ENCODE data around the gene ZNF667. TPM values are rescaled to one million over a fixed set of nuclear protein-coding genes. Genes with fewer than 3 reads are reported as not detected.
A peak's percentile ranks its signal among the peaks of the same experiment; 100 is the strongest.

The ZNF667 gene
- 2.3 to 4.1 TPM (median 3.0 TPM) in 3 replicates for polyA plus RNA-seq
- 4.2 TPM for polyA plus RNA-seq (2011; ENCODE audit: low read depth)
- polyA plus RNA-seq (2011; cell fraction: cytosol; rRNA removed), result 1.5 and 2.5 TPM in 2 replicates
- polyA plus RNA-seq (2011; cell fraction: nucleus; rRNA removed), result 8.1 and 8.6 TPM in 2 replicates
- 1.9 and 4.6 TPM in 2 replicates for polyA plus RNA-seq (2012; ENCODE audit: low replicate concordance)
- polyA minus RNA-seq, result 0.26 to 5.1 TPM (median 2.4 TPM) in 3 replicates
- polyA minus RNA-seq (2011; cell fraction: cytosol; rRNA and poly(A)+ RNA removed), result 1.3 TPM
- polyA minus RNA-seq (2011; cell fraction: nucleus; rRNA and poly(A)+ RNA removed), result 2.8 and 4.4 TPM in 2 replicates

- Histone ChIP-seq H3K4me3 (ENCODE audit: control insufficient read depth in 2 of 3, extremely low read depth in 1 of 3, insufficient read depth in 2 of 3, low read depth in 1 of 3, low read length in 3 of 3) (peak within 1 kb of the TSS; percentile 57 to 91 (median 82)), H2AFZ (ENCODE audit: control insufficient read depth, low read length) (peak within 1 kb of the TSS; percentile 100), H3K9me1 (ENCODE audit: control insufficient read depth, extremely low read depth, insufficient read depth, low read length) (no peaks in the 10 kb centered on the region), H3K9ac (ENCODE audit: control insufficient read depth, extremely low read depth, insufficient read depth, low read length) (peak within 1 kb of the TSS; percentile 80), H3K4me1 (ENCODE audit: control insufficient read depth, extremely low read depth, insufficient read depth, low read length) (no peaks in the 10 kb centered on the region), H3K27me3 (ENCODE audit: control insufficient read depth, extremely low read depth, insufficient read depth, low read length) (no peaks in the 10 kb centered on the region), H4K20me1 (ENCODE audit: control insufficient read depth, extremely low read depth, insufficient read depth, low read length) (no peaks in the 10 kb centered on the region), H3K9me3 (ENCODE audit: control insufficient read depth, low read depth, low read length) (peaks cover 2% of the 10 kb centered on the region), H3K4me2 (ENCODE audit: control insufficient read depth, extremely low read depth, insufficient read depth, low read depth, low read length) (peak within 1 kb of the TSS; percentile 70), H3K27ac (ENCODE audit: control insufficient read depth, insufficient read depth, low read length) (peak within 1 kb of the TSS; percentile 70), H3K36me3 (ENCODE audit: control insufficient read depth in 2 of 2, extremely low read depth in 1 of 2, insufficient read depth in 2 of 2, low read length in 2 of 2) (peaks cover 0 to 2% of the 10 kb centered on the region in 2 experiments), H3K79me2 (ENCODE audit: control insufficient read depth, insufficient read depth, low read length) (peaks cover 24% of the 10 kb centered on the region)
- dilution Hi-C loops (cut with MboI; ENCODE audit: extremely low pct_ligation_motif_present, low sequenced_read_pairs), result no loop called here
- FAIRE-seq, result no peak
- no peak for DNase-seq (ENCODE audit: low read depth, low spot score)
- TF ChIP-seq, protein P1, sequence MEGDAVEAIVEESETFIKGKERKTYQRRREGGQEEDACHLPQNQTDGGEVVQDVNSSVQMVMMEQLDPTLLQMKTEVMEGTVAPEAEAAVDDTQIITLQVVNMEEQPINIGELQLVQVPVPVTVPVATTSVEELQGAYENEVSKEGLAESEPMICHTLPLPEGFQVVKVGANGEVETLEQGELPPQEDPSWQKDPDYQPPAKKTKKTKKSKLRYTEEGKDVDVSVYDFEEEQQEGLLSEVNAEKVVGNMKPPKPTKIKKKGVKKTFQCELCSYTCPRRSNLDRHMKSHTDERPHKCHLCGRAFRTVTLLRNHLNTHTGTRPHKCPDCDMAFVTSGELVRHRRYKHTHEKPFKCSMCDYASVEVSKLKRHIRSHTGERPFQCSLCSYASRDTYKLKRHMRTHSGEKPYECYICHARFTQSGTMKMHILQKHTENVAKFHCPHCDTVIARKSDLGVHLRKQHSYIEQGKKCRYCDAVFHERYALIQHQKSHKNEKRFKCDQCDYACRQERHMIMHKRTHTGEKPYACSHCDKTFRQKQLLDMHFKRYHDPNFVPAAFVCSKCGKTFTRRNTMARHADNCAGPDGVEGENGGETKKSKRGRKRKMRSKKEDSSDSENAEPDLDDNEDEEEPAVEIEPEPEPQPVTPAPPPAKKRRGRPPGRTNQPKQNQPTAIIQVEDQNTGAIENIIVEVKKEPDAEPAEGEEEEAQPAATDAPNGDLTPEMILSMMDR (optimal IDR thresholded peaks at IDR 0.05 in 1 of 3, IDR thresholded peaks at IDR 0.05 in 1 of 3, conservative IDR thresholded peaks at IDR 0.05 in 1 of 3; ENCODE audit: extremely low read depth in 1 of 3, insufficient read depth in 2 of 3, low read length in 3 of 3), result no peak
- TF ChIP-seq EZH2 (IDR thresholded peaks at IDR 0.05; ENCODE audit: low read length), result no peak
Observed at GRCh38 chr19:56476651-56477428, at the start of gene ZNF667. Gene ZNF667, minus strand, starts transcription at chr19:56477345. Its CDS starts 14,975 bp downstream, at chr19:56462370.

- Histone ChIP-seq H3K9ac (ENCODE audit: control insufficient read depth, extremely low read depth, insufficient read depth, low read length) (no peak overlapping the region), H3K27me3 (ENCODE audit: control insufficient read depth, extremely low read depth, insufficient read depth, low read length) (no peaks in the 10 kb centered on the region), H3K4me1 (ENCODE audit: control insufficient read depth, extremely low read depth, insufficient read depth, low read length) (no peaks in the 10 kb centered on the region), H3K4me3 (ENCODE audit: control insufficient read depth in 2 of 3, extremely low read depth in 1 of 3, insufficient read depth in 2 of 3, low read depth in 1 of 3, low read length in 3 of 3) (no peak overlapping the region), H3K36me3 (ENCODE audit: control insufficient read depth in 2 of 2, extremely low read depth in 1 of 2, insufficient read depth in 2 of 2, low read length in 2 of 2) (no peaks in the 10 kb centered on the region), H3K4me2 (ENCODE audit: control insufficient read depth, extremely low read depth, insufficient read depth, low read depth, low read length) (no peak overlapping the region), H4K20me1 (ENCODE audit: control insufficient read depth, extremely low read depth, insufficient read depth, low read length) (no peaks in the 10 kb centered on the region), H3K9me3 (ENCODE audit: control insufficient read depth, low read depth, low read length) (peaks cover 45% of the 10 kb centered on the region), H3K79me2 (ENCODE audit: control insufficient read depth, insufficient read depth, low read length) (no peaks in the 10 kb centered on the region), H3K27ac (ENCODE audit: control insufficient read depth, insufficient read depth, low read length) (no peak overlapping the region), H2AFZ (ENCODE audit: control insufficient read depth, low read length) (no peak overlapping the region), H3K9me1 (ENCODE audit: control insufficient read depth, extremely low read depth, insufficient read depth, low read length) (no peaks in the 10 kb centered on the region)
- DNase-seq (ENCODE audit: low read depth, low spot score) (no peak), FAIRE-seq (no peak)
- dilution Hi-C loops (cut with MboI; ENCODE audit: extremely low pct_ligation_motif_present, low sequenced_read_pairs), result no loop called here
- TF ChIP-seq EZH2 (IDR thresholded peaks at IDR 0.05; ENCODE audit: low read length), result no peak
- TF ChIP-seq, protein P1 (optimal IDR thresholded peaks at IDR 0.05 in 1 of 3, IDR thresholded peaks at IDR 0.05 in 1 of 3, conservative IDR thresholded peaks at IDR 0.05 in 1 of 3; ENCODE audit: extremely low read depth in 1 of 3, insufficient read depth in 2 of 3, low read length in 3 of 3), result no peak
Observed at GRCh38 chr19:56525214-56525860, 48.2 kb upstream of the ZNF667 start.
